Suprapubic skin (tissue), 4 donors: ENCODE measurements around the gene SNAPC4.

Source experiments
- CTCF ChIP-seq, 2 donors: fragments of 200-600 bp in 1 of 2; fragments of 450-650 bp in 1 of 2; sonication (generic) in 1 of 2; IDR thresholded peaks; one replicate each; pipeline ENCODE4 v1.5.1; 2016 to 2019; ENCODE audit warnings: antibody characterized with exemption in 2 of 2, mild to moderate bottlenecking in 1 of 2, moderate library complexity in 1 of 2
- EP300 ChIP-seq: sonication (generic); formaldehyde crosslinking; IDR thresholded peaks from one replicate; pipeline ENCODE4 v1.6.1; 2017; ENCODE audit warnings: antibody characterized with exemption
- POLR2AphosphoS5 ChIP-seq, 3 donors: sonication (generic); formaldehyde crosslinking; IDR thresholded peaks; one replicate each; pipeline ENCODE4 v1.6.1; 2017; ENCODE audit warnings: antibody characterized with exemption in 3 of 3

DNA sequence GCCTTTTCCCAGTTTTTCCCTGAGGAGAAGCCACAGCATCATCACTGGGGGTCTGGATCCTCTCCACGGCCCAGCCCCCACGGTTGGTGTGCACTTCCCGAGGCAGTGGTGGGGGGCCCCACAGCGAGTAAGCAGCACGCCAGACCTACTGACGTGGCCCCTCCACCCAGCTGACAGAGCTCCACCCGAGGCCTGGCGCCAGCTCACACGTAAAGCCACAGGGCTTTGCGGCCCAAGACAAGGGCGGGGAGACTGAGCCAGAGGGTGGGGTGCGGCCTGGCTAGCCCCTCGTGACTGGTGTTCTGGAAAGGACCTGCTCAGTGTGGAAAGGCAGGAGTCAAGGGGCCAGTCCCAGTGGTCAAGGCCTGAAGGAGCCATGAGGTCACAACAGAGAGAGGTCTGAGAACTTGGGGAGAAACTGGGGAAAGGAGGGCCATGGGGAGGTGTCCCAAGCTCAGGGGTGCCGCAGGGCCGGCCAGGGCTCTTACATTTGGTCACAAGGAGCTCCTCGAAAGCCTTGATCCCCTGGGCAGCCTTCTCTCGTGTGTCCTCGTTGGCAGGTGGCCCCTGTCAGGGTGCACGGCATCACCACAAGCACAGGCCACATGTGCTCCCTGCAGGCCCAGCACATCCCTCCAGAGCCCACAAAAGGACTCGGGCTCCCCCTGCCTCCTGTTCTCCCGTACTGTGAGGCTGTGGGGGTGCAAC lies 5.5 kb downstream of the SNAPC4 start:
- TF ChIP-seq CTCF (IDR thresholded peaks at IDR 0.05) (no peak), EP300 (no peak), POLR2AphosphoS5 (IDR thresholded peaks at IDR 0.05) (no peak)
